ENCODE measurements around the gene PLA2G2F.

Gene PLA2G2F

DNA sequence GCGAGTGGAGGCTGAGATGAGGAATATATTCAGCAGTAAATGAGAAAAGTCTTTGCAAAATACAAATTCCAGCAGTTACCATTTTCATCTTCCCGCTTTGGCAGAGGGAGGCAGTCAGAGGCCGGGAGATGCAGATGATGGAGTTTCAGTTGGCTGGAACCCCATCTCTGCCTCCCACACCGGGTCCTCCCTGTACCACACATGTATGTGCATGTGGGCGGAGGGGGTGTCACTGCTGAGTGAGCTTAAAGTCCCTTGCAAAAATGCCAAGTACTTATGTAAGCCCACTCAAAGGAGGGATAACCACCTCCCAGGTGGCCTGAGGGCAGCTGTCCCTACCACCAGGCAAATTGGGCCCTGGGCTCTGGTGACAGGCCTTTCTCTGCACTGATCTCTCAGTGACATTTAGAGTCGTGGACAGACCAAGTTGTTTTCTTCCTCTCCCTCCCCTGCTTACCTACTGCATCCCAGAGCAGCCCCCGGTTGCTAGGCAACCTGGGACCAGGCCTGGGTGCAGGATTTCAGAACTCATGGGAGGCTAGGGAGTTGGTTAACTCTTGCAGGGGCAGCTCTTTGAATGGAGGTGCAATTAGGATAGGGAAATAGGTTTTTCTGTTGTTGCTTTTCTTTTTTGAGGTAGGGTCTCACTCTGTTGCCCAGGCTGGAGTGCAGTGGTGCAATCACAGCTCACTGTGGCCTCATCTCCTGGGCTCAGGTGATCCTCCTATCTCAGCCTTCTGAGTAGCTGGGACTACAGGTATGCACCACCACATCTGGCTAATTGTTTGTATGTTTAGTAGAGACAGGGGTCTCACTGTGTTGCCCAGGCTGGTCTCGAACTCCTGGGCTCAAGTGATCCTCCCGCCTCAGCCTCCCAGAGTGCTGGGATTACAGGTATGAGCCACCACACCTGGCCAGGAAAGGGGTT lies 29.7 kb downstream of the PLA2G2F start:
- no peak for DNase-seq (ENCODE audit: low spot score)

DNA sequence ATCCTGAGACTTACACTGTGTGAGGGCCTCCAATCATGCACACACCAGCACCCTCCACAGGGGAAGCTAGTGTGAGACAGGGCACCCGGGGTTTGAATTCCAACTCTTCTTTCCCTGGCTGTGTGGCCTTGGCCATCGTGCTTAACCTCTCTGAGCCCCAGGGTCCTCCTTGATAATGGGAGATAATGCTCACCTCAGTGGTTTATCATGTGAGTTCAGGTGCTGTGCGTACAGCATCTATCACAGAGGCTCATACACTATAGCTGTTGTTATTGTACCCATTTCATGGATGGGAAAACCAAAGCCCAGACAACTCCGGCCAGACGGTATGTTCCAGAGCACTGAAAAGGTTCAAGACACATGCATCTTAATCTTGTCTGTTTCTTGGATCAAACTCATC lies 30.8 kb downstream of the PLA2G2F start:
- no peak for DNase-seq (ENCODE audit: low spot score)

DNA sequence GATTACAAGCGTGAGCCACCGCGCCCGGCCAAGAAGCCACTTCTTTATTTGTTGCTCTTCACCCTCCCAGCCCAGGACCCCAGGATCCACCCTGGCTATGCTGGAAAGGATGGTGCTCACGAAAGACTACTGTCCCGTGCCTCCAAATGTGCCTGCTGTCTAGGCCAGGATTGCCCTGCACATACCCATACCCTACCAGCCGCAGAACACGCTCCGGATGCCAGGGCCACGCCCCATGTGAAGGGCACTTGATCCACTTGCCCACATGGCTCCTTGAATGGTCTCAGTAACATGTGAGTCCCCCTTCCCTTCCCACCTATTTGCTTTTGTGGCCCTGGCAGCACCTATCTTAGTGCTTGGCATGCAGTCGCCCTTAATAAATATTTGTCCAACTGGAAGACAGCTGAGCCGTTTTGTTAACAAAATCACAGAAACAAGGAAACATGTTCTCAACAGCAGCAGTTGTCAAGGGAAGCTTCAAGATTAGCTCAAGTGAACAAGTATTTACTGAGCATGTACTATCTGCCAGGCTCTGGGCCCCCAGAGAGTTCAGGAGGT lies 33.0 kb downstream of the PLA2G2F start:
- no peak for DNase-seq (ENCODE audit: low spot score)

DNA sequence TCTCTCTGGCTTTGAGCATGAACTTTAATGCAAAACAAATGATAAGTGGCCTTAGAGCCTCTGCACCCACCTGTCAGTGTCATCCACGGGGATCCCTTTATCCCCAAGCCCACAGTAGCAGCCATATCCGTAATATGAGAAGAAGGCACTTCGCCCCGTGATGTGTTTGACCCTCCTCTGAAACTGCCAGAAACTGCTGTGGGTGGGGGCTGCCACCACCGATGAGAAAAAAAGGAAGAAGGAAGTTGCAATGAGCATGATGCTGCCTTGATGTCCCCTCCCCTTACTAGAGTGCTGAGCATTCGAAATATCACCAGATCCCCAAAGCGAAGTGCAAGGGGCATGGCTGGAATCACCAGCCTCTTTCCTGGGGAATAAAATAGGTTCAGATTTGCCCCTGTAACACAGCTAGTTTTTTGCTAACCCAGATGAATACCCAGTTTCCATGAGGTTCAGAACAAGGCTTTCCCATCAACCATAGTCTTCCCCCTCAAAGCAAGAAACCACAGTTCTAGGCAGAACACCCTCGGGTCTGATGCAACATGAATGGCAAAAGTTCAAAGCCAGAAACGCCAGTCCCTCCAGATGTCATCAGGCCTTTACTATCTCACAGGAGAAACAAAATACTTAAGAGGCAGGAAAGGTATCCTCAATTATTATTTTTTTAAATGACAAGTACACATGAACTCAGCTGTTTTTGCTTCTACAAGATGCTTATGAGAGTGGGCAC lies 36.0 kb downstream of the PLA2G2F start:
- no peak for DNase-seq (ENCODE audit: low spot score)

DNA sequence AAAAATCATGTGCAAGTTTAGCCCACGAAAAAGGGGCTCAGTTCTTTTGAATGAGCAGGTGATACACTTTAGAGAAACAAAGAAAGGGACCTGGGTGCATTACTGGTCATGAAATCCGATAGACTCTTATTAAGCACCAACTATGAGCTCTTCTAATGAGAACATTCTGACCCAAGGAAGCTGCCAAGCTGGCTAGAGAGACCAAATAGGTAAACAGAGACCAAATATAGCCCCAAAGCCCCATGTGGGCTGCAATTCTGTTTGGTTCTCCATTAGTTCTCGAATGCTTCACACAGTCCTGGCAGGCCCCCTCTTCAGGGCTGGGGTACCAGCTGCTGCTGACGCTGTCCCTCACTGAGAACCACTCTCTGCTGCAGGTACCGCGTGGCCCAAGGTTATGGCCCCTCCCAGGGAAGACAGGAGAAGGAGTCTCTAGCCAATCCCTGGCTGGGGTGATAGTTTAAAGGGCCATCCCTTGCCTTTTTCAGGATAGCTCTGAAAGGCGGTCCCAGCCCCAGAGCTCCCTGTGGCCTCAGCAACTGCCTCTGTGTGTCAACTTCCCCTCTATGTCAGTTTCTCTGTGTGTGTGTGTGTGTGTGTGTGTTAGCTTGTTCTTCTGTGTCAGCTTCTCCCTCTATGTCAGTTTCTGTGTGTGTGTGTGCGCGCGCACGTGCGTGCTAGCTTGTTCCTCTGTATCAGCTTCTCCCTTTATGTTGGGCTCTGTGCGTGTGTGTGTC lies 39.7 kb downstream of the PLA2G2F start:
- DNase-seq (ENCODE audit: low spot score), result no peak

DNA sequence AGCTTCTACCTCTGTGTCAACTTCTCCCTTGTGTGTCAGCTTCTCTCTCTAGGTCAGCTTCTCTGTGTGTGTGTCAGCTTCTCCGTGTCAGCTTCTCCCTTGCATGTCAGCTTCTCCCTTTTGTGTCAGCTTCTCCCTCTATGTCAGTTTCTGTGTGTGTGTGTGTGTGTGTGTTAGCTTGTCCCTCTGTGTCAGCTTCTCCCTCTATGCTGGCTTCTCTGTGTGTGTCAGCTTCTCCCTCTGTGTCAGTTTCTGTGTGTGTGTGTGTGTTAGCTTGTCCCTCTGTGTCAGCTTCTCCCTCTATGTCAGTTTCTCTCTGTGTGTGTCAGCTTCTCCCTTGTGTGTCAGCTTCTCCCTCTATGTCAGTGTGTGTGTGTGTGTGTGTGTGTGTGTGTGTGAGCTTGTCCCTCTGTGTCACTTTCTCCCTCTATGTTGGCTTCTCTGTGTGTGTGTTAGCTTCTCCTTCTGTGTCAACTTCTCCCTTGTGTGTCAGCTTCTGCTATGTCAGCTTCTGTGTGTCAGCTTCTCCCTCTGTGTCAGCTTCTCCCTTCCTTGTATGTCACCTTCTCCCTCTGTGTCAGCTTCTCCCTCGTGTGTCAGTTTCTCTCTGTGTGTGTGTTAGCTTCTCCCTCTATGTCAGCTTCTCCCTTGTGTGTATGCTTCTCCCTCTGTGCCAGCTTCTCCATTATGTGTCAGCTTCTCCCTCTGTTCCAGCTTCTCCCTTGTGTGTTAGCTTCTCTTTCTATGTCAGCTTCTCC lies 40.4 kb downstream of the PLA2G2F start:
- DNase-seq (ENCODE audit: low spot score), result no peak

DNA sequence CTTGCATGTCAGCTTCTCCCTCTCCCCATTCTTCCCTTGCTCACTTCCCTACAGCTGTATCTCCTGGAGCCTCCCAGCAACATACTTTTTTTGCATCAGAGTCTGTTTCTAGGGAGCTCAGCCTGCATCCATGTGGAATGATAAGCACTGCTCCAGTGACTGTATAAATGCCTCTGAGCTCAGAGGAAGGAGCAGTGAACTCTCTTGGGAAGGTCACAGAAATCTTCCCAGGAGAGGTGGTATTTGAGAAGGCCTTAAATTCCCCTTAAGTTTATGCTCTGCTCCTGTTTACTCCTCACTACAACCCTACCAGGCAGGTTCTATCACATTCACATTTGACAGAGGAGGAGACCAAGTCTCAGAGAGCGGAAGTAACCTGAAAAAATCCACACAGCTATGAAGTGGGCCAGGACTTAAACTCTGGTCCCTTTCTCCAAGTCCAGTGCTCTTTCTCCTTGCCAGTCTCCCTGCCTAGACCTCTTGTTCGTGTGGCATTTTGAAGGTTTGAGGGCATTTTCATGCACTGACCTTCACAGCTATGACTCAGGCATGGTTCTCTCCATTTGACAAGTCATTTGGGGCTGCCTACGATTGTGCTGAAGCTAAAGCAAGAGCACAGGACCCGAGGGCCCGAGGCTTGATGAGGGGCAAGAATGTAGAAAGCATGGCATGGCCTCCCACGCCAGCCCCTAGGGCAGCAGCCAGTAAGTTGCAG lies 41.2 kb downstream of the PLA2G2F start:
- DNase-seq (ENCODE audit: low spot score), result no peak

DNA sequence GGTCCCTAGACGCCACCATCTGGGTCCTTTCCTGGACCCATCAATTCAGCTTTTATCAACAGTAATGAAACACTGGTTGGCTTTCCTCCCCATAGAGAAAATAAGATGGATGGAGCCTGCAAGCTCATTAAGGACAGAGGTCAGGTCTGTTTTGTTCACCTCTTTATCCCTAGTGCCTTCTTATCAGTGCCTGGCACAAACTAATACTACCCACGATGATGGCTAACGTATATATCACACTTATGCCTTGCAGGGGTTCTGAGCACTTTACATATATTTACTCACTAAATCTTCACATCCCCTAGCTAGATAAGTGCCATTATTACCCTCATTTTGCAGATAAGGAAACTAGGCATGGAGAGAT lies 41.7 kb downstream of the PLA2G2F start:
- DNase-seq (ENCODE audit: low spot score), result no peak

DNA sequence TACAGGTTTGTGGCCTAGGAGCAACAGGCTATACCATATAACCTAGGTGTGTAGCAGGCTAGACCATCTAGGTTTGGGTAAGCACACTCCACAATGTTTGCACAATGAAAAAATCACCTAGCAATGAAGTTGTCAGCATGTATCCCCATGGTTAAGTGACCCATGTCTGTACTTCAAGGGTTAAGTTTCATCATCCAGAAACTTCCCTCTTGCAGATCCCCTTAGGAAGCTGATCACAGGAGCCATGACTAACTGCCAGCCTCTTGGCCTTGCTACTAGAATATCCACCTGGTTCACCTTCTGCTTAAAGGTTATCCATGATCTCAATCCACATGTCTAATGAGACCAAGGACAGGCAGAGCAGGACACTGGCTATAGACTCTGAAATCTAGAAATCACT lies 43.3 kb downstream of the PLA2G2F start:
- no peak for DNase-seq (ENCODE audit: low spot score)

DNA sequence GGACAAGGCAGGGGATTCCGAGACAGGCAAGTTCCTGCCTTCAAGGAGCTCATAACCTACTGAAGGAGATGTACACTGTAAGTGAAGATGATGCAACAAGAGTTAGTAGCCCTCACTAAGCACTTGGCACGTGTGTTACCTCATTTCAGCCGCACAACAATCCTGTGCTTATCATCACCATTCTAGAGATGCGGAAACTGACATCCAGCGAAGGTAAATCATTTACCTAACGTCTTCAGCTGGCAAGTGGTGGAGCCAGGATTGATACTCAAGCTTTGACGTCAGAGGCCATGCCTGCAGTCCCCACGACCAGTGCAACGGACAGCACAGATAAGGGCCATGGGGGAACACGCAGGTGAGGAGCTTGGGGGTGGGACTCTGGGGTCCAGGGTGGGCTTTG lies 43.9 kb downstream of the PLA2G2F start:
- DNase-seq (ENCODE audit: low spot score), result no peak

DNA sequence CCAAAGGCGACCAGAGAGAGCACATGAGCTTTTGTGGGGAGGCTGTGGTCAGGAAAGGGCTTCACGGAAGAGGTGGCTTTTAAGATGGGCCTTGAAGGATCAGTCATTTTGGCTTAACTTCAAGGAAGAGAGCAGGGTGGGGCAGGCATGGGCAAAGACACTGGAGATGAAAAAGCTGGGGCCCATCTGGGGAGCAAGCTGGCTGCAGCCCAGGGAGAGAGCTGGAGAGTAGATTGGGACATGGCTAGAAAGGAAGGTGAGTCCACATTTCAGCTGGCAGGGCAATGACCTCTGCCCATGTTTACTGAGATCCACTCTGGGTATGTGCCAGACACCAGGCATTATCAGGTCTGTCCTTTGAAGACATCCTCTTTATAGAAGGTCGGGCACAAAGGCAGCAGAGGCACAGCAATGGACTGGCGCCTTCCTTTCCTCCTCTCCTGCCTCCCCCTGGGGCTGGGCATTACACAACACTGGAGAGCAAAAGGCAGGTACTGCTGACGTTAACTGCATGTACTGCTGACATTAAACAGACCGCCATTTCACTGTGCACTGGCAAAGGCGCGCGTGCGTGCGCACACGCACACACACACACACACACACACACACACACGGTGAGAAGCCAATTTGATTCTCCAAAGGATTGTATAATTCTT lies 44.6 kb downstream of the PLA2G2F start:
- peak; percentile 47 for DNase-seq (ENCODE audit: low spot score)

DNA sequence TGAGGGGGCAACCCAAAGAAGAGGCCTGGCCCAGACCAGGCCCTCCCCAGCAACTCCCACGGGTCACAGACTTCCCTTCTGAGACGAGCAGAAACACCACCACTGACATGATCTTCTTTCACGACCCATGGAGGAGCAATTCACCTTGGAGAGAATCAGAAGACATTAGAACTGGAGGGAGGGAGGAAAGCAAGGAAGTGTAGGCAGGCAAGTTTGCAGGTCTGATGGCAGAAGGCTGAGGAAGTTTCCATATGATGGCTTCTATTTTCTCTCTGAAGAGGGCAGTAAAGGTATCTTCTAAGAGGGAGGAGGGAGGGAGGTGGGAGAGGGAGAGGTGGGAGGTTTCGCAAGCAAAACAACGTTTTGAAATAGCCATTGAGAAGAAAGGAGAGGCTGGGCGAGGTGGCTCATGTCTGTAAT lies 45.4 kb downstream of the PLA2G2F start:
- peak; percentile 50 for DNase-seq (ENCODE audit: low spot score)

DNA sequence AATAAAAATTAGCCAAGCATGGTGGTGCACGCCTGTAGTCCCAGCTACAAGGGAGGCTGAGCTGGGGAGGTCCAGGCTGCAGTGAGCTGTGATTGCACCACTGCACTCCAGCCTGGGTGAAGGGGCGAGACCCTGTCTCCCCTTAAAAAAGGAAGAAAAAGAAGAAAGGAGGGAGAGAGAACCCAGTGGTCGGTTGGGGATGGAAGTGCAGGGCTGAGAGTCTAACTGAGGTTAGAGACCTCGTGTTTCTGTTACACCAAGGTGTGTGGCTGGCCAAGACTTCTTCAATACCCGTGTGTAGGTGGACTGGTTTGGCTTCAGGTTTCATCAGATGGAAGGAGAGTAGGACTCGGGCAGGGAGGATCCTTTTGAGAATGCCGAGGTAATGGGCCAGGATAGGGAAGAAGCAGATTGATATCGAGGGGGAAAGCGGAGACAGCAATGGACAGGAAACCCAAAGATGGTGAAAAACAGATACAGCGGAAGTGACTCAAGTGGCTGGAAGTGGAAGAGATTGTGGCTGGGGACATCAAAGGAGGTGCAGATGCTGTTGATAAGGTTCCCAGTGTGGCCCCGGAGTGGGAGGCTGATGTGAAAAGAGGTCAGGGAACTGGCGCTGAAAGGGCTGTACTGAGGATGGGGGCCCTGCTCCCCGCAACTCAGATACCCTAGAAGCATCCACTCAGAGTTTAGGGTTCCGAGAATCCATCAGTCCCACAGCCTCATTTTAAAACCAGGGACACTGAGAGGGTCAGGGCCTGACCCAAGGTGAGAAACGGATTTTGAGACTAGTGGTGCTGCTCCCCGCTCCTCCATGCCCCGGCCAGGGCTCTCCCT lies 46.1 kb downstream of the PLA2G2F start:
- no peak for DNase-seq (ENCODE audit: low spot score)

DNA sequence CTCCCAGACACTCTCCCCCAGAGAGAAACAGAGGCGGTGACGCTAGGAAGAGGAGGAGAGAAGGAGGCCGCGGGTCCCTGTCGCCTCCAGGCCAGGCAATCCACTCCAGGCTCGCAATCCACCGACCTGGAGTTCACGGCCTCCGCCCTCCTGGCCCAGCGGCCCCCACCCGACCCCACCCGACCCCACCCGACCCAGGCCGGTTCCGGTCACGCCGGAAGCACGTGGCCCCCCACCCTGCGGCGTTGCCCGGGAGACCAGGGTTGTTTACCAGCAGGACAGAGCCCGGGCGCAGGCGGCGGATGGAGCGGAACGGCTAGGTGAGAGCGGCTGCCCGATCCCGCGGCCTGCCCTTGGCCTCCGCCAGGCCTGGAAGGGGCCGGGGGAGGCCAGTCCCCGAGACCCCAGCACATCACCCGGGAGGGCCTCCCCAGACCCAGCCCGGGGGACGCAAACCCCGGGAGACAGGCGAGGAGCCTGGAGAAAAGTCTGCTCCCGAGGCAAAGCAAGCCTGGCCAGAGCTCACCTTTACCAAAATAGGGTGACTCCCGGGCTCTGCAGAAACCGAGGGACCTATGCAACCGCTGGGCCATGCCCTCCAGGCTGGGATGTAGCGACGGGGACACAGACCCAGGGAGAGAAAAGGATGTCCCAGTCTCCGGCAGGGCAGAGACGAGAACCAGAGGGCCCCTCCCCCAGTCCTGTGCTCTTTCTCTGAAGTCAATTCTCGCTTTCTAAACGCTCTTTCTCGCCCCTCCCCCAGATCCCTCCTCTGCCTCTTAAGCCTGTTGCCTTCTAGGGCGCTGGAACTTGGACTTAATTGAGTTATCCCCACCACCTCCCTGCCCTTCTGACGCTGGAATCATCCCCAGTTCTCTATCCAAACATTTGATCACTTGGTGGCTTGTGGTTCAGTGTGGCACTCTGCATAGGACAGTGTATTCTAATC lies 47.0 kb downstream of the PLA2G2F start, which contains the start of the genes PLA2G2C and UBXN10:
TSS of gene PLA2G2C (minus strand) at position 685 of the 949 bp plus-strand sequence. CDS start 9,155 bp downstream, outside the sequence.
TSS of gene UBXN10 (plus strand) at position 263 of the 949 bp plus-strand sequence. CDS start 4,466 bp downstream, outside the sequence.
- no peak for DNase-seq (ENCODE audit: low spot score)

DNA sequence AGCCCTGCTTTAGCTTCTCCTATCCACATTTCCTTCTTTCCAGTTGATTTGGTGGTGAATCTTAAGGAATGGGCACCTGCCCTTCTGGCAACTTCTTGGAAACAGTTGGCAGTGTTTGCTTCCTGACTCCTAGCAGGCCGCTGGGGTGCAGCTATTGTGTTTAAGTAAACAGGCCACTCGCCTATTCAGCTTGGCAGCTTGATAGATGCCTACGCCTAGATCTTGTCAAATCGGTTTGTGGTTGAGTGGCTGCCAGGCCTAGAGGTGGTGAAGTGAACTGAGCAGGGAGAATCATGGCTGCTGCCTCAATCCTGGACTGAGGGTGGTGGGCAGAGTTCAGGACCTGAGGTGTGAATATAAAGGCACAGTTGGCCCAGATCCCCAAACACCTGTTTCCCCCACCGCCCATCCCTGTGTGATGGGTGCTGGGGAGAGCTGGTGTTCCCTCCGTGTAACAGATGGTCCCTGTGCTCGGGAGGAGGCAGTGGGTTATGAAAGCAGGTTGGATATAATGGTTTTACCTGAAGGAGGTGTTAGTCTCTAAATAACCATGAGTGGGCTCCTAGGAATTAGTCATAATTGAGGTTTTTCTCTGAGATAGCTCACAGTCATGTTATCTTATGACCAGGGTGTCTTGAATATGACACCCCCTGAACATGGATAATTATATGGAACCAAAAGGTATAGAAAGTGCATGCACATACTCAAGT lies 48.1 kb downstream of the PLA2G2F start:
- peak; percentile 77 for DNase-seq (ENCODE audit: low spot score)

DNA sequence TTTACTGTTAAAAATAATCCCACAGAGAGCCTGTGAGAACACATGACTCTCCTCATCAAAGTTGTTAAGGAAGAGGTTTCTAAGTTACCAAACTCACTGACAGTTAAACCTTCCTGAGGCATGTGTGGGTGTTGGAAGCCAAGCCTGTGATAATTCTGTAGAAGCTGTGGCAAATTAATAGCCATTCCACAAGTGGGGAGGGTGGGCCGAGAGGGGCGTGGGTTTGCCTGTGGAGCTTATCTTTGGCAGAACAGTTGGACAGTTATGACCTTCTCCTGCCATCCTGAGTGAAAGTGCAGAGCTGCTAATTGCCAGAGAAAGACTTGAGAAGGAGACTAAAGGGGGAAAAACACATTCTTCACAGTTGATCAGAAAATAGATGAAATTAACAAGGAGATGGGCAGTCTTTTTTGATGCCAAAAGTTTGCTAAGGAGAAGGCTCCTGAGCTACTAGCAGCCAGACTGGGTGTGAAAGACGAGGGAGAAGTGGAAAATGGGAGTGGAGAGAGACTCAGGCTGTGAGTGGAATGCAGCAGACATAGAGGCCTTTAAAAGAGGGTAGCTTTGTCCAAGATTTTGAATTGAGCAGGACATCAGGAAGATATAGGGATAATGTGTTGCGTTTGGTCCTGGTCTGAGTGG lies 48.8 kb downstream of the PLA2G2F start:
- DNase-seq (ENCODE audit: low spot score), result no peak

DNA sequence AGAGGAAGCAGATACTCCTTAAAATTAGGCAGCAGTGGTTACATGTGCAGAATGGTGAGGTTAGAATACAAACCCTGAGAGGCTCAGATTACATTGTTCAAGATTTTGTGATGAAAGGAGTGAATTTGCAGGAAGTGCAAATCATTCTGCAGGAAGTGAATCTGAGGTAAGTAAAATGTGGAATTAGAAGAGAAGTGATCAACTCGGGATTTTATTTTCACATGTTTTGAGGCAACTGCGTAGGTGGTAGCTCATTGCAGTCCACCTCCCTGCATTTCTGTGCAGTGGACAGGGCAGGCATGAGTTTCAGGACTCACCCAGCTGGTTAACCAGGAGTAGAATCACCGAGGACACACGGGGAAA lies 49.3 kb downstream of the PLA2G2F start:
- DNase-seq (ENCODE audit: low spot score), result no peak
